Measurements from ENCODE around the gene TTC38.

TTC38 gene

GRCh38 chr22:46329616-46330015, 61.8 kb downstream of the TTC38 start:
- DNase-seq (ENCODE audit: insufficient read length, low spot score) (no peak), FAIRE-seq (no peak)
- no peak for TF ChIP-seq POLR2A (IDR thresholded peaks at IDR 0.05; ENCODE audit: low read depth, low read length)

- TF ChIP-seq POLR2A (IDR thresholded peaks at IDR 0.05; ENCODE audit: low read depth, low read length): no peak
- no peak for FAIRE-seq
- no peak for DNase-seq (ENCODE audit: insufficient read length, low spot score)
These were observed 62.6 kb downstream of the TTC38 start for GRCh38 chr22:46330426-46330825.

GRCh38 chr22:46331496-46331895, 63.7 kb downstream of the TTC38 start:
- no peak for DNase-seq (ENCODE audit: insufficient read length, low spot score)
- FAIRE-seq: no peak
- no peak for TF ChIP-seq POLR2A (IDR thresholded peaks at IDR 0.05; ENCODE audit: low read depth, low read length)

GRCh38 chr22:46335201-46336118, 67.7 kb downstream of the TTC38 start, which contains the start of gene TRMU:
TRMU (plus strand) TSS chr22:46335714; CDS start chr22:46335765, 51 bp downstream.
- TF ChIP-seq POLR2A (IDR thresholded peaks at IDR 0.05; ENCODE audit: low read depth, low read length): peak; percentile 82
- FAIRE-seq (no peak), DNase-seq (ENCODE audit: insufficient read length, low spot score) (peak; percentile 86)

- FAIRE-seq (no peak), DNase-seq (ENCODE audit: insufficient read length, low spot score) (no peak)
- no peak for TF ChIP-seq POLR2A (IDR thresholded peaks at IDR 0.05; ENCODE audit: low read depth, low read length)
These were observed 68.6 kb downstream of the TTC38 start for GRCh38 chr22:46336119-46337078.

- TF ChIP-seq POLR2A (IDR thresholded peaks at IDR 0.05; ENCODE audit: low read depth, low read length): no peak
- FAIRE-seq (no peak), DNase-seq (ENCODE audit: insufficient read length, low spot score) (no peak)
These were observed 70.1 kb downstream of the TTC38 start for GRCh38 chr22:46337870-46338269.

- FAIRE-seq (no peak), DNase-seq (ENCODE audit: insufficient read length, low spot score) (no peak)
- no peak for TF ChIP-seq POLR2A (IDR thresholded peaks at IDR 0.05; ENCODE audit: low read depth, low read length)
These were observed 70.8 kb downstream of the TTC38 start for GRCh38 chr22:46338636-46339035.

- FAIRE-seq: no peak
- no peak for TF ChIP-seq POLR2A (IDR thresholded peaks at IDR 0.05; ENCODE audit: low read depth, low read length)
These were observed 72.1 kb downstream of the TTC38 start for GRCh38 chr22:46339956-46340355.

GRCh38 chr22:46340676-46341075, 72.9 kb downstream of the TTC38 start:
- DNase-seq (ENCODE audit: insufficient read length, low spot score) (no peak), FAIRE-seq (no peak)

More at GRCh38 chr22:46339956-46340355, 72.1 kb downstream of the TTC38 start:
- DNase-seq (ENCODE audit: insufficient read length, low spot score): no peak

More at GRCh38 chr22:46340676-46341075, 72.9 kb downstream of the TTC38 start:
- TF ChIP-seq POLR2A (IDR thresholded peaks at IDR 0.05; ENCODE audit: low read depth, low read length): no peak

Data from H54 (cell line).